Thoracic aorta (tissue), 2 donors: ENCODE results near the gene MYBBP1A. TPM values are rescaled to one million over a fixed set of nuclear protein-coding genes. Genes with fewer than 3 reads are reported as not detected.
A peak's percentile ranks its signal among the peaks of the same experiment; 100 is the strongest.

Source experiments
- ATAC-seq: fragments of 150-250 bp; one replicate; pipeline ENCODE4 v1.8.0; 2017; ENCODE audit warnings: low read depth; ENCODE audit not compliant: insufficient number of reproducible peaks, low FRiP score
- DNase-seq: peaks from one replicate; pipeline ENCODE4 v3.0.0-alpha.2; 2020; ENCODE audit warnings: low spot score
- H3K27ac ChIP-seq, 2 donors: fragments of 200-600 bp; sonication (generic); 1 replicate in 1 of 2; 2 replicates in 1 of 2; pipeline ENCODE4 v1.5.1; 2016; ENCODE audit warnings: mild to moderate bottlenecking in 2 of 2, moderate library complexity in 2 of 2
- H3K27me3 ChIP-seq: fragments of 200-600 bp; sonication (generic); replicated peaks from 2 replicates; pipeline ENCODE4 v1.6.0; 2016; ENCODE audit warnings: mild to moderate bottlenecking; ENCODE audit not compliant: insufficient read depth
- H3K36me3 ChIP-seq: fragments of 200-600 bp; sonication (generic); one replicate; pipeline ENCODE4 v1.5.1; 2016
- H3K4me1 ChIP-seq, 2 donors: fragments of 200-600 bp; sonication (generic); 1 replicate in 1 of 2; 2 replicates in 1 of 2; pipeline versions ENCODE4 v1.5.1 to v1.6.0; 2016; ENCODE audit warnings: low read depth in 2 of 2, mild to moderate bottlenecking in 1 of 2; ENCODE audit not compliant: control insufficient read depth in 1 of 2
- H3K4me3 ChIP-seq: fragments of 200-600 bp; sonication (generic); 2 replicates; pipeline ENCODE4 v1.5.1; 2016; ENCODE audit warnings: mild to moderate bottlenecking
- H3K9me3 ChIP-seq: fragments of 200-600 bp; sonication (generic); 2 replicates; pipeline ENCODE4 v1.5.1; 2016
- CTCF ChIP-seq: fragments of 200-600 bp; sonication (generic); IDR thresholded peaks from one replicate; pipeline ENCODE4 v1.5.1; 2019; ENCODE audit warnings: antibody characterized with exemption
- total RNA-seq, 2 donors: library from RNA; depleted of rRNA; stranded (reverse); fragments of >200 nt; gene quantifications; one replicate each; pipeline versions ENCODE4 v1.1.0 to v1.2.3, GENCODE V29; 2016

MYBBP1A gene
- total RNA-seq, 2 donors from 2014 or later, result 47.4 to 92.6 TPM

GRCh38 chr17:4509401-4509800 lies 45.8 kb downstream of the MYBBP1A start:
- H3K4me1 ChIP-seq, result peaks cover 13 to 56% of the 10 kb centered on the region in 2 donors
- ATAC-seq (peak; percentile 39), DNase-seq (no peak)
- no peaks in the 10 kb centered on the region for H3K27me3 ChIP-seq
- TF ChIP-seq CTCF, result peak; percentile 27
- H3K27ac ChIP-seq, result peak overlapping the region; percentile 84 to 89
- H3K9me3 ChIP-seq, result no peaks in the 10 kb centered on the region
- H3K36me3 ChIP-seq, result no peaks in the 10 kb centered on the region
- H3K4me3 ChIP-seq, result peak overlapping the region; percentile 13

- peaks cover 13 to 45% of the 10 kb centered on the region in 2 donors for H3K4me1 ChIP-seq
- H3K27ac ChIP-seq, result peak overlapping the region; percentile 84 to 89
- no peak for TF ChIP-seq CTCF
- no peaks in the 10 kb centered on the region for H3K27me3 ChIP-seq
- no peaks in the 10 kb centered on the region for H3K36me3 ChIP-seq
- DNase-seq, result no peak
- H3K9me3 ChIP-seq, result no peaks in the 10 kb centered on the region
- no peak for ATAC-seq
- no peak overlapping the region for H3K4me3 ChIP-seq
These were observed 47.0 kb downstream of the MYBBP1A start for GRCh38 chr17:4508207-4508606.

GRCh38 chr17:4507361-4508111 lies 47.6 kb downstream of the MYBBP1A start:
- Histone ChIP-seq H3K4me1 (peaks cover 13 to 45% of the 10 kb centered on the region in 2 donors), H3K27ac (peak overlapping the region in 1 of 2 donors; percentile 89), H3K4me3 (no peak overlapping the region), H3K36me3 (no peaks in the 10 kb centered on the region), H3K27me3 (no peaks in the 10 kb centered on the region), H3K9me3 (no peaks in the 10 kb centered on the region)
- no peak for ATAC-seq
- no peak for DNase-seq
- TF ChIP-seq CTCF, result no peak

GRCh38 chr17:4506892-4507291 lies 48.3 kb downstream of the MYBBP1A start:
- no peak for TF ChIP-seq CTCF
- Histone ChIP-seq H3K36me3 (no peaks in the 10 kb centered on the region), H3K4me3 (no peak overlapping the region), H3K27ac (no peak overlapping the region), H3K4me1 (peaks cover 13 to 45% of the 10 kb centered on the region in 2 donors), H3K9me3 (no peaks in the 10 kb centered on the region), H3K27me3 (no peaks in the 10 kb centered on the region)
- ATAC-seq (no peak), DNase-seq (no peak)

- Histone ChIP-seq H3K27ac (no peak overlapping the region), H3K4me1 (peaks cover 13 to 45% of the 10 kb centered on the region in 2 donors), H3K36me3 (no peaks in the 10 kb centered on the region), H3K27me3 (no peaks in the 10 kb centered on the region), H3K4me3 (no peak overlapping the region), H3K9me3 (no peaks in the 10 kb centered on the region)
- TF ChIP-seq CTCF, result no peak
- no peak for DNase-seq
- ATAC-seq, result no peak
These were observed 48.9 kb downstream of the MYBBP1A start for GRCh38 chr17:4506175-4506813.
